GM06990 (cell line): ENCODE data around the gene EVC.

Experiments used
- DNase-seq: peaks from one replicate; pipeline ENCODE4 v3.0.0-alpha.2; 2011; ENCODE audit not compliant: insufficient read length; ENCODE audit errors: extremely low read depth
- H3K27me3 ChIP-seq: replicated peaks from 2 replicates; pipeline ENCODE4 v1.6.0; 2011; ENCODE audit warnings: low read length; ENCODE audit not compliant: control insufficient read depth, insufficient read depth
- H3K36me3 ChIP-seq: 2 replicates; pipeline ENCODE4 v1.5.1; 2011; ENCODE audit warnings: low read length; ENCODE audit not compliant: control insufficient read depth, insufficient read depth
- H3K4me3 ChIP-seq: replicated peaks from 2 replicates; pipeline ENCODE4 v1.5.1; 2011; ENCODE audit warnings: low read depth, mild to moderate bottlenecking, control low read depth, low read length
- CTCF ChIP-seq: IDR thresholded peaks from 2 replicates; pipeline ENCODE4 v1.5.1; 2011; ENCODE audit warnings: low read length, control low read depth, mild to moderate bottlenecking, inconsistent platforms; ENCODE audit not compliant: insufficient read depth, poor library complexity, severe bottlenecking

Gene EVC

GRCh38 chr4:5858020-5858769 lies 147.2 kb downstream of the EVC start:
- TF ChIP-seq CTCF: no peak
- no peak for DNase-seq
- Histone ChIP-seq H3K27me3 (no peaks in the 10 kb centered on the region; the same call in 1 of the 2 replicates), H3K36me3 (no peaks in the 10 kb centered on the region), H3K4me3 (no peak overlapping the region)

- H3K27me3 ChIP-seq: no peaks in the 10 kb centered on the region; the same call in 1 of the 2 replicates
- no peaks in the 10 kb centered on the region for H3K36me3 ChIP-seq
- no peak overlapping the region for H3K4me3 ChIP-seq
- DNase-seq: no peak
- TF ChIP-seq CTCF: no peak
Measured at GRCh38 chr4:5863461-5864113, 152.6 kb downstream of the EVC start.
